Measurements from ENCODE around the gene STXBP5L.

STXBP5L gene

GRCh38 chr3:121473001-121473400, 565.0 kb downstream of the STXBP5L start (continued):
- no peak for TF ChIP-seq TSHZ2 (CRISPR knock-in tag; IDR thresholded peaks at IDR 0.05)
- TF ChIP-seq CREB5 (CRISPR knock-in tag; IDR thresholded peaks at IDR 0.05; ENCODE audit: low read depth) = no peak

Data from SK-N-SH treated with all-trans-retinoic acid at 6 μM for 48 hours (cell line).